ENCODE results near the gene CDH4.

Gene CDH4

DNA sequence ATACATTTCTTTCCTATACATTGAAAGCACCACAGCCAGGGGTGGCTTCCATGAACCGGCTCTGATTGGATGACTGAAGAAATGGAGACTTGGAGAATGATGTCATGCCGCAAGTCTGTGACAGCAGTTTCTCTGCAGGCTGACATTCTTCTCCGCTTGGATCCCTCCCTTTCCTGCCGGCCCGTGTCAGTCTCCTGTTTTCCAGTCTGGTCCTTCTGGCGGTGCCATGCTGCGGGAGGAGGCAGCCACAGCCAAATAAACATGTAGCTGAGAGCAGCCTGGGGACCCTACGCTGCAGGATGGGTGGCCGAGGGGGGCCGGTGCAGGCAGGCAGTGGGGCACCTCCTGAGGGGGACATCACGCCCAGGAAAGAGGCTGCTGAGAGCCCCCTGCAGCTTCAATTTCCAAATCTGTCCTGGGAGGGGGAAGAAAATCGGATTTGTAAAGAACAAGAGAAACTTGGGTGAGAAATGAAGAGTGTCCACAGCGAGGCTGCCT lies 635.6 kb downstream of the CDH4 start:
- H3K27me3 ChIP-seq (ENCODE audit: control insufficient read depth in 5 of 5, insufficient read depth in 4 of 5, low read length in 5 of 5) = peaks cover 12 to 38% (median 23%) of the 10 kb centered on the region in 5 donors
- H3K9ac ChIP-seq (ENCODE audit: low read length in 5 of 5) = no peak overlapping the region
- H3K4me1 ChIP-seq (ENCODE audit: control insufficient read depth in 5 of 5, insufficient read depth in 5 of 5, low read length in 5 of 5) = peaks cover 0 to 4% (median 0%) of the 10 kb centered on the region in 5 donors
- H3K27ac ChIP-seq (ENCODE audit: low read depth, low read length) = no peak overlapping the region
- peaks cover 0 to 9% (median 6%) of the 10 kb centered on the region in 5 donors for H3K9me3 ChIP-seq (ENCODE audit: control insufficient read depth in 5 of 5, low read length in 5 of 5)
- no peak overlapping the region for H3K4me3 ChIP-seq (ENCODE audit: low read depth in 1 of 5, low read length in 5 of 5)
- no peaks in the 10 kb centered on the region for H3K36me3 ChIP-seq (ENCODE audit: control insufficient read depth in 5 of 5, insufficient read depth in 5 of 5, low read length in 5 of 5)

DNA sequence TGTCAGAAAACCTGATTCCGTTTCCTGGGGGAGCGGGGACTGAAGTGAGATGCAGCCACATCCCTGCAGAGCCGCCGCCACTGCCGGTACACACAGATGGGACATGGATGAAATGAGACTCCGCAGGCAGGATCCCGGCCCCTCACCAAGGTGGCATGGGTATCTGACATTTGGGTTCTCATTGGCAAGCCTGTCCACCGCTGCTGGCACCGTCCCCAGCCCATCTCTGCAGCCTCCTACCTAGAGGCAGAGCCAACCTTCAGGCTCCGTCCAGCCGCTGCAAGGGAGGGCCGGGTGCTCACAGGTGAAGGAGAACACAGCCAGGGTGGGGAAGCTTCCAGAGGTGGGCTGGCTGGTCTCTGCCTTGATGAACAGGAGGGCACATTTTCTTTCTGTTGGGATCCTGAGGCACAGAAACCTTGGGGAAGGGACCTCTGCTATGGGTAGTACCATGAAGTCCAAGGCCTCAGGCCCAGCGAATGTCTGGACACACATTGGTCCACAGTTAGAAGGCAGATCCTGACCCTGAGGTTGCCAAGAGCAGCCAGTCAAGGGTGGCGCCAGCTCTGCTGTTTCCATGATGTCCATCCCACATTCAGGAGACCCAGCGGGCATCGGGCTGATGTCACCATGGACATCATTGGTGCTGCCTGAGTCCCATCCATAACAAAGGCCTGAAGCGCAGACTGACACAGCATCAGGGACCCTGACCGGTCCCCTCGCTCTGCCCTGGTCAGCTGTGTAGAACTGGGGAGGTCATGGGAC lies 636.2 kb downstream of the CDH4 start:
- Histone ChIP-seq H3K27ac (ENCODE audit: low read depth, low read length) (no peak overlapping the region), H3K36me3 (ENCODE audit: control insufficient read depth in 5 of 5, insufficient read depth in 5 of 5, low read length in 5 of 5) (no peaks in the 10 kb centered on the region), H3K9me3 (ENCODE audit: control insufficient read depth in 5 of 5, low read length in 5 of 5) (peaks cover 0 to 9% (median 6%) of the 10 kb centered on the region in 5 donors), H3K4me3 (ENCODE audit: low read depth in 1 of 5, low read length in 5 of 5) (no peak overlapping the region), H3K4me1 (ENCODE audit: control insufficient read depth in 5 of 5, insufficient read depth in 5 of 5, low read length in 5 of 5) (peaks cover 0 to 4% (median 0%) of the 10 kb centered on the region in 5 donors), H3K9ac (ENCODE audit: low read length in 5 of 5) (no peak overlapping the region), H3K27me3 (ENCODE audit: control insufficient read depth in 5 of 5, insufficient read depth in 4 of 5, low read length in 5 of 5) (peaks cover 9 to 38% (median 23%) of the 10 kb centered on the region in 5 donors)

DNA sequence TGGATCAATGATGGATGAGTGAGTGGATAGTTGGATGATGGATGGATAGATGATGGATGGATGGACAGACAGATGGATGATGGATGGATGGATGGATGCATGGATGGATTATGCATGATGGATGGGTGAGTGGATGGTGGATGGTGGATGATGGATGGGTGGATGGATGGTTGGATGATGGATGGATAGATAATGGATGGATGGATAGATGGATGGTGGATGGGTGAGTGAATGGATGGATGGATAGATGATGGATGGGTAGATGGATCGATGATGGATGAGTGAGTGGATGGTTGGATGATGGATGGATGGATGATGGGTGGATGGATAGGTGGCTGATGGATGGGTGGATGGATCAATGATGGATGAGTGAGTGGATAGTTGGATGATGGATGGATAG lies 637.6 kb downstream of the CDH4 start:
- no peak overlapping the region for H3K27ac ChIP-seq (ENCODE audit: low read depth, low read length)
- H3K4me3 ChIP-seq (ENCODE audit: low read depth in 1 of 5, low read length in 5 of 5) = no peak overlapping the region
- no peaks in the 10 kb centered on the region for H3K36me3 ChIP-seq (ENCODE audit: control insufficient read depth in 5 of 5, insufficient read depth in 5 of 5, low read length in 5 of 5)
- no peak overlapping the region for H3K9ac ChIP-seq (ENCODE audit: low read length in 5 of 5)
- H3K4me1 ChIP-seq (ENCODE audit: control insufficient read depth in 5 of 5, insufficient read depth in 5 of 5, low read length in 5 of 5) = peaks cover 0 to 4% (median 0%) of the 10 kb centered on the region in 5 donors
- H3K9me3 ChIP-seq (ENCODE audit: control insufficient read depth in 5 of 5, low read length in 5 of 5) = peaks cover 0 to 9% (median 6%) of the 10 kb centered on the region in 5 donors
- peaks cover 8 to 30% (median 13%) of the 10 kb centered on the region in 5 donors for H3K27me3 ChIP-seq (ENCODE audit: control insufficient read depth in 5 of 5, insufficient read depth in 4 of 5, low read length in 5 of 5)

DNA sequence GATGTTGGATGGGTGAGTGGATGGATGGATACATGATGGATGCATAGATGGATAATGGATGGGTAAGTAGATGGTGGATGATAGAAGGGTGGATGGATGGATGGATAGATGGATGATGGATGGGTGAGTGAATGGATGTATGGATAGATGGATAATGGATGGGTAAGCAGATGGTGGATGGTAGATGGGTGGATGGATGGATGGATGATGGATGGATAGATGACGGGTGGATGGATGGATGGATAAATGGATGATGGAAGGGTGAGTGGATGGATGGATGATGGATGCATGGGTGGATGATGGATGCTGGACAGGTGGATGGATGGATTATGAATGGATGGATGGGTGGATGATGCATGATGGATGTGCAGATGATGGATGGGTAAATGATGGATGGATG lies 638.1 kb downstream of the CDH4 start:
- peaks cover 3 to 24% (median 8%) of the 10 kb centered on the region in 5 donors for H3K27me3 ChIP-seq (ENCODE audit: control insufficient read depth in 5 of 5, insufficient read depth in 4 of 5, low read length in 5 of 5)
- no peak overlapping the region for H3K9ac ChIP-seq (ENCODE audit: low read length in 5 of 5)
- no peak overlapping the region for H3K4me3 ChIP-seq (ENCODE audit: low read depth in 1 of 5, low read length in 5 of 5)
- no peaks in the 10 kb centered on the region for H3K36me3 ChIP-seq (ENCODE audit: control insufficient read depth in 5 of 5, insufficient read depth in 5 of 5, low read length in 5 of 5)
- peaks cover 0 to 4% (median 0%) of the 10 kb centered on the region in 5 donors for H3K4me1 ChIP-seq (ENCODE audit: control insufficient read depth in 5 of 5, insufficient read depth in 5 of 5, low read length in 5 of 5)
- peaks cover 0 to 9% (median 6%) of the 10 kb centered on the region in 5 donors for H3K9me3 ChIP-seq (ENCODE audit: control insufficient read depth in 5 of 5, low read length in 5 of 5)
- H3K27ac ChIP-seq (ENCODE audit: low read depth, low read length) = no peak overlapping the region

DNA sequence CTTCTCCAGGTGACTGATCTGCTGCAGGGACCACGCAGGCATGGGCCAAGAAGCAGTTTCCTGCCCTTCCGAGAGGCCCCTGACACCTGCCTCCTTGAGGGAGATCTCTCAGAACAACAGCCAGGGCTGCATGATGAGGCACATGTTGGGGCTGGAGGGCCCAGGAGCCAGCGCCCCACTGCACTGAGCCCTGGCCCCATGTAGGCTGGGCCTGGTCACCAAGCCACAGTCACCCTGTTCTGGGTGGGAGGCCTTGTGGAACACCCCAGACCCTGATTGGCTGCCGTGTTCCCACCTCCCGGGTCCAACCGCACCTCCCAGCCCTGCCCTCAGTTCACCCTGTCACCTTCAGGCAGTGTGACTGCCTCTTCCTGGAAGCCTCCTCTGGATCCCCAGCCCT lies 639.4 kb downstream of the CDH4 start:
- Histone ChIP-seq H3K4me1 (ENCODE audit: control insufficient read depth in 5 of 5, insufficient read depth in 5 of 5, low read length in 5 of 5) (peaks cover 0 to 4% (median 0%) of the 10 kb centered on the region in 5 donors), H3K4me3 (ENCODE audit: low read depth in 1 of 5, low read length in 5 of 5) (no peak overlapping the region), H3K9me3 (ENCODE audit: control insufficient read depth in 5 of 5, low read length in 5 of 5) (peaks cover 0 to 9% (median 6%) of the 10 kb centered on the region in 5 donors), H3K9ac (ENCODE audit: low read length in 5 of 5) (no peak overlapping the region), H3K27me3 (ENCODE audit: control insufficient read depth in 5 of 5, insufficient read depth in 4 of 5, low read length in 5 of 5) (peaks cover 0 to 21% (median 7%) of the 10 kb centered on the region in 5 donors), H3K27ac (ENCODE audit: low read depth, low read length) (no peak overlapping the region), H3K36me3 (ENCODE audit: control insufficient read depth in 5 of 5, insufficient read depth in 5 of 5, low read length in 5 of 5) (no peaks in the 10 kb centered on the region)

DNA sequence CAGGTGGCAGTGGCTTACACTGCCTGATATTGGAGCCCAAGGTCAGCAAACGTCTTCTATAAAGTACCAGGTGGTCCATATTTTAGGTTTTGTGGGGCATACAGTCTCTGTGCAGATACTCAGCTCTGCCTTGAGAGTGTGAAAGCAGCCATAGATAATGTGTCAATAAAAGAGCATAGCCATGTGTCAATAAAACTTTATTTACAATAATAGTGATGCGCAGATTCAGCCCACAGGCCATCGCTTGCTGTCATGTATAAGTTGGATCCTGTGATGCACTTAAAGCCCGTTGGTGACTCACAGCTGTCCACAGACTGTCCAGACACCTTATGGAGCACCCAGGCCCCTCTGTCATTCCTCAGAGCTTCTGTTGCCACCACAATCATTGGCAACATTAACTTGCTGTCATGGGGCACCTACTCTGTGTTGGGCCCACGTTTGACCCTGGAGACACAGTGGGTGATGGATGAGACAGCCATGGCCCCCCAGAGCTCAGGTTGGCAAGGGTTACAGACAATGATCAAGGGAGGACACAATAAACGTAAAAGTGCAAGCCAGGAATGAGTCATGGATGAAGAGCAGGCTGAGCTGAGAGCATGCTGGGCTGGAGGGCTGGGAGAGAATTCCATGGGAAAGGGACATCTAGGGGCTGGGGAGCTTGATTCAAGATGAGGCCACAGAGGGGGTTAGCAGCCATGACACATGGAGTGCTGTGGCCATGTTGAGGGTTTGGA lies 640.0 kb downstream of the CDH4 start:
- H3K4me3 ChIP-seq (ENCODE audit: low read depth in 1 of 5, low read length in 5 of 5) = no peak overlapping the region
- peaks cover 2 to 21% (median 12%) of the 10 kb centered on the region in 5 donors for H3K27me3 ChIP-seq (ENCODE audit: control insufficient read depth in 5 of 5, insufficient read depth in 4 of 5, low read length in 5 of 5)
- peaks cover 0 to 9% (median 6%) of the 10 kb centered on the region in 5 donors for H3K9me3 ChIP-seq (ENCODE audit: control insufficient read depth in 5 of 5, low read length in 5 of 5)
- H3K36me3 ChIP-seq (ENCODE audit: control insufficient read depth in 5 of 5, insufficient read depth in 5 of 5, low read length in 5 of 5) = no peaks in the 10 kb centered on the region
- H3K27ac ChIP-seq (ENCODE audit: low read depth, low read length) = no peak overlapping the region
- no peak overlapping the region for H3K9ac ChIP-seq (ENCODE audit: low read length in 5 of 5)
- H3K4me1 ChIP-seq (ENCODE audit: control insufficient read depth in 5 of 5, insufficient read depth in 5 of 5, low read length in 5 of 5) = peaks cover 0 to 1% (median 0%) of the 10 kb centered on the region in 5 donors

DNA sequence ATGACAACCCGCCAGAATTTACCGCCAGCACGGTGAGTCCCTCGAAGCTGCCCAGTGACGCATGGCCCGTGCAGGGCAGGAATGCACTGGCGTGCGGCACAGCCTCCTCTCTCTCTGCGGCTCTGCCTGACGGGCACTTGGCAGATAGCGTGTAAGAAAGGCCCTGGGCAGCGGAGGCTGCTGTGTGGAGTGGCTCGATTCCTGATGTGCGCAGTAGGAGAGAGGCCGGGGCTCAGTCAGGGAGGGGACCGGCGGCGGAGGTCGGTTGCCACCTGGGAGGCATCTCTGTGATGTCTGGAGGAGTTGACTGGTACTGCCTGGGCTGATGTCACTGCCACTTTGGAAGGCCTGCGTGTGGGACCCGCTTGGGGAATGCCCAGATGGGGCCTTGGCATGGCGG lies 643.0 kb downstream of the CDH4 start:
- Histone ChIP-seq H3K4me1 (ENCODE audit: control insufficient read depth in 5 of 5, insufficient read depth in 5 of 5, low read length in 5 of 5) (no peaks in the 10 kb centered on the region), H3K36me3 (ENCODE audit: control insufficient read depth in 5 of 5, insufficient read depth in 5 of 5, low read length in 5 of 5) (no peaks in the 10 kb centered on the region), H3K4me3 (ENCODE audit: low read depth in 1 of 5, low read length in 5 of 5) (no peak overlapping the region), H3K9me3 (ENCODE audit: control insufficient read depth in 5 of 5, low read length in 5 of 5) (peaks cover 0 to 9% (median 6%) of the 10 kb centered on the region in 5 donors), H3K27ac (ENCODE audit: low read depth, low read length) (no peak overlapping the region), H3K27me3 (ENCODE audit: control insufficient read depth in 5 of 5, insufficient read depth in 4 of 5, low read length in 5 of 5) (peaks cover 8 to 27% (median 25%) of the 10 kb centered on the region in 5 donors), H3K9ac (ENCODE audit: low read length in 5 of 5) (no peak overlapping the region)

DNA sequence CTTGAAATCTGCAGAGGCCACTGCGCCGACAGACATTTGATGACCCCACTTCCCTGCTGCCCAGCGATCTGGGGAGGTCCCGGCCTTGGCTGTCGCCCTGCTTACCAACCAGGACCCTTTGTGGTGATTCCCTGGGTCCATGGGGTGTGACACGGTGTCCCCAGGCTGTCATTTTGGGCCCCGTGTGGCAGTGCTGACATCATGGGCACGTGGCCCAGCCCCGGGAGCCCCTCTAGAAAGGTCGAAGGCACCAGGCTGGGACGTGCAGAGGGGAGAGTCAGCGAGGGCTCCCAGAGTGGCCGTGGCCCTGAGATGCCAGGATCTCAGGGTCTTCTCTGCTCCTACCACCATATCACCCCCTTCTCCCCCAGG lies 643.6 kb downstream of the CDH4 start:
- Histone ChIP-seq H3K9ac (ENCODE audit: low read length in 5 of 5) (no peak overlapping the region), H3K4me3 (ENCODE audit: low read depth in 1 of 5, low read length in 5 of 5) (no peak overlapping the region), H3K27ac (ENCODE audit: low read depth, low read length) (no peak overlapping the region), H3K27me3 (ENCODE audit: control insufficient read depth in 5 of 5, insufficient read depth in 4 of 5, low read length in 5 of 5) (peaks cover 8 to 34% (median 30%) of the 10 kb centered on the region in 5 donors), H3K4me1 (ENCODE audit: control insufficient read depth in 5 of 5, insufficient read depth in 5 of 5, low read length in 5 of 5) (no peaks in the 10 kb centered on the region), H3K9me3 (ENCODE audit: control insufficient read depth in 5 of 5, low read length in 5 of 5) (peaks cover 0 to 8% (median 6%) of the 10 kb centered on the region in 5 donors), H3K36me3 (ENCODE audit: control insufficient read depth in 5 of 5, insufficient read depth in 5 of 5, low read length in 5 of 5) (no peaks in the 10 kb centered on the region)

DNA sequence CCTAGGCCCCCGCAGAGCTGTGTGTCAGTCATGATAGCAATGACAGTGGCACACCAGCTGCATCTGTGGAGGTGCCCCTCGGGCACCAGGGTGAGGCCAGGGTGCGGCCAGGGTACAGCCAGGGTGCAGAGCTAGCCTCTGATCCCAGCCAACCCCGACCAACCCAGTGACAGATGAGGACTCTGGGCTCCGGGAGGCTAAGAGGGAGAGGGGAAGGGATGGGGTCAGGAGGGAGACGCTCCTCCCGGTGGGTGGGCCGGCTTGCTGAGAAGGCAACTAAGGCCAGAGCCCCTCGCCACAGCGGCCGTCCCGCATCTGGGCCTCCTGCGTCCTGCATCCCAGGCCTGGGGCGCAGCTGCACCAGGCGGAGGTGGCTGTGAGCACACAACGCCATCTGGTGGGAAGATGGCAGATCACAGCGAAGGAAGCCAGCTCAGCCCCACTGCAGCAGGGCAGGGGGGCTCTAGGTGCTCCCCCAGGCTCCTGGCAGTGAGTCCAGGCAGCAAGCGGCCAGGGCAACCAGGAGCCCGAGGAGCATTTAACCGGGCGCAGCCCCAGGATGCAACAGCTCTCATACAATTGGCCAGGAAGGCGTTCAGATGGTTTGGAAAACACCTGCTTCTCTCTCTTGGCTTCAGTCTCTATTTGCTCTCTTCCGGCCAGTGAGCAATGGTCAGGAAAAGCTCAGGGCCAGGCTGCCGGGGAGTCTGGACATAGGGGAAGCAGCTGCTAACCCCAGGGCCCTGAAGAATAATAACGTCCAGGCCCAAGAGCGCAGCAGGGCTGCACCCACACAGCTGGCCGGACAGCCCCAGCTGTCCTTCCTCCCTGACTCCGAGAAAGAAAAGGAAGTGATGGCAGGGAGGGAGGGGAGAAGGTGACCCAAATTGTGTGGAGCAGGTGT lies 644.2 kb downstream of the CDH4 start:
- no peak overlapping the region for H3K27ac ChIP-seq (ENCODE audit: low read depth, low read length)
- H3K9me3 ChIP-seq (ENCODE audit: control insufficient read depth in 5 of 5, low read length in 5 of 5) = peaks cover 0 to 8% (median 6%) of the 10 kb centered on the region in 5 donors
- H3K27me3 ChIP-seq (ENCODE audit: control insufficient read depth in 5 of 5, insufficient read depth in 4 of 5, low read length in 5 of 5) = peaks cover 9 to 35% (median 30%) of the 10 kb centered on the region in 5 donors
- H3K4me3 ChIP-seq (ENCODE audit: low read depth in 1 of 5, low read length in 5 of 5) = no peak overlapping the region
- no peaks in the 10 kb centered on the region for H3K4me1 ChIP-seq (ENCODE audit: control insufficient read depth in 5 of 5, insufficient read depth in 5 of 5, low read length in 5 of 5)
- no peaks in the 10 kb centered on the region for H3K36me3 ChIP-seq (ENCODE audit: control insufficient read depth in 5 of 5, insufficient read depth in 5 of 5, low read length in 5 of 5)
- no peak overlapping the region for H3K9ac ChIP-seq (ENCODE audit: low read length in 5 of 5)

Data from subcutaneous abdominal adipose tissue (tissue), 5 donors.